Liver (tissue), 9 donors: Measurements from ENCODE around the gene TNF. TPM values are rescaled to one million over a fixed set of nuclear protein-coding genes. Genes with fewer than 3 reads are reported as not detected.

Source experiments
- DNase-seq: peaks from one replicate; pipeline ENCODE4 v3.0.0-alpha.2; 2017; ENCODE audit warnings: low spot score
- H3K27ac ChIP-seq, 2 donors: one replicate each; pipeline ENCODE4 v1.7.0; 2013; ENCODE audit warnings: inconsistent platforms in 2 of 2, low read length in 2 of 2, control low read depth in 1 of 2, low read depth in 1 of 2, mild to moderate bottlenecking in 1 of 2
- H3K27me3 ChIP-seq, 4 donors: one replicate each; pipeline versions ENCODE4 v1.6.1 to v1.7.0; 2013; ENCODE audit warnings: low read length in 3 of 4, inconsistent platforms in 1 of 4, mild to moderate bottlenecking in 1 of 4, moderate library complexity in 1 of 4; ENCODE audit not compliant: control insufficient read depth in 4 of 4, insufficient read depth in 4 of 4
- H3K36me3 ChIP-seq, 4 donors: one replicate each; pipeline versions ENCODE4 v1.6.1 to v1.7.0; 2013; ENCODE audit warnings: low read length in 3 of 4, mild to moderate bottlenecking in 3 of 4, low read depth in 1 of 4, moderate library complexity in 1 of 4; ENCODE audit not compliant: control insufficient read depth in 4 of 4, insufficient read depth in 3 of 4
- H3K4me1 ChIP-seq, 4 donors: one replicate each; pipeline versions ENCODE4 v1.6.1 to v1.7.0; 2013; ENCODE audit warnings: low read length in 3 of 4, mild to moderate bottlenecking in 3 of 4, moderate library complexity in 1 of 4; ENCODE audit not compliant: control insufficient read depth in 4 of 4, insufficient read depth in 4 of 4
- H3K4me3 ChIP-seq, 3 donors: one replicate each; pipeline versions ENCODE4 v1.6.1 to v1.7.0; 2013; ENCODE audit warnings: low read length in 3 of 3, control low read depth in 1 of 3, low read depth in 1 of 3, mild to moderate bottlenecking in 1 of 3
- H3K9ac ChIP-seq, 2 donors: one replicate each; pipeline ENCODE4 v1.7.0; 2013; ENCODE audit warnings: low read length in 2 of 2, mild to moderate bottlenecking in 2 of 2, moderate library complexity in 2 of 2, control low read depth in 1 of 2, low read depth in 1 of 2
- H3K9me3 ChIP-seq, 4 donors: one replicate each; pipeline versions ENCODE4 v1.6.1 to v1.7.0; 2013; ENCODE audit warnings: low read length in 3 of 4; ENCODE audit not compliant: control insufficient read depth in 4 of 4
- ATF3 ChIP-seq: IDR thresholded peaks from 2 replicates; pipeline ENCODE4 v1.6.1; 2016; ENCODE audit warnings: antibody characterized with exemption
- CTCF ChIP-seq: fragments of 150-350 bp; IDR thresholded peaks from 2 replicates; pipeline ENCODE4 v1.5.1; 2017; ENCODE audit warnings: improper control_type of control experiment, low read depth, low read length; ENCODE audit not compliant: missing input control
- EGR1 ChIP-seq, 2 donors: IDR thresholded peaks; 2 replicates each; pipeline ENCODE4 v1.6.1; 2016 to 2018; ENCODE audit warnings: antibody characterized with exemption in 2 of 2, low read depth in 2 of 2
- FOXA1 ChIP-seq: IDR thresholded peaks from 2 replicates; pipeline ENCODE4 v1.6.1; 2016; ENCODE audit warnings: antibody characterized with exemption
- FOXA2 ChIP-seq: IDR thresholded peaks from 2 replicates; pipeline ENCODE4 v1.6.1; 2016; ENCODE audit warnings: antibody characterized with exemption
- GABPA ChIP-seq, 2 donors: IDR thresholded peaks in 1 of 2; conservative IDR thresholded peaks in 1 of 2; 2 replicates each; pipeline ENCODE4 v1.6.1; 2016; ENCODE audit warnings: antibody characterized with exemption in 2 of 2, mild to moderate bottlenecking in 1 of 2, moderate library complexity in 1 of 2
- HNF4A ChIP-seq, 2 donors: conservative IDR thresholded peaks; 2 replicates each; pipeline ENCODE4 v1.6.1; 2016; ENCODE audit warnings: antibody characterized with exemption in 2 of 2, mild to moderate bottlenecking in 2 of 2
- HNF4G ChIP-seq: IDR thresholded peaks from 2 replicates; pipeline ENCODE4 v1.6.1; 2016; ENCODE audit warnings: antibody characterized with exemption
- JUND ChIP-seq, 2 donors: IDR thresholded peaks; 2 replicates each; pipeline ENCODE4 v1.6.1; 2016; ENCODE audit warnings: antibody characterized with exemption in 2 of 2
- MAX ChIP-seq: IDR thresholded peaks from 2 replicates; pipeline ENCODE4 v1.6.1; 2016; ENCODE audit warnings: antibody characterized with exemption
- NR2F2 ChIP-seq: IDR thresholded peaks from 2 replicates; pipeline ENCODE4 v1.6.1; 2016; ENCODE audit warnings: antibody characterized with exemption
- RAD21 ChIP-seq, 2 donors: IDR thresholded peaks; 2 replicates each; pipeline ENCODE4 v1.6.1; 2016; ENCODE audit warnings: antibody characterized with exemption in 2 of 2, mild to moderate bottlenecking in 2 of 2
- REST ChIP-seq: IDR thresholded peaks from 2 replicates; pipeline ENCODE4 v1.6.1; 2016; ENCODE audit warnings: antibody characterized with exemption, mild to moderate bottlenecking
- RXRA ChIP-seq, 2 donors: IDR thresholded peaks; 2 replicates each; pipeline ENCODE4 v1.6.1; 2017 to 2018; ENCODE audit warnings: antibody characterized with exemption in 2 of 2, mild to moderate bottlenecking in 1 of 2
- SP1 ChIP-seq: IDR thresholded peaks from 2 replicates; pipeline ENCODE4 v1.6.1; 2018; ENCODE audit warnings: antibody characterized with exemption, mild to moderate bottlenecking
- TAF1 ChIP-seq: conservative IDR thresholded peaks from 2 replicates; pipeline ENCODE4 v1.6.1; 2016; ENCODE audit warnings: antibody characterized with exemption, mild to moderate bottlenecking
- YY1 ChIP-seq: IDR thresholded peaks from 2 replicates; pipeline ENCODE4 v1.6.1; 2016; ENCODE audit warnings: antibody characterized with exemption, mild to moderate bottlenecking
- ZBTB33 ChIP-seq: IDR thresholded peaks from 2 replicates; pipeline ENCODE4 v1.6.1; 2016; ENCODE audit warnings: antibody characterized with exemption
- whole genome bisulfite sequencing: extraction: QIAGEN DNeasy Blood & Tissue Kit; methylation state at CpG from one replicate; pipeline ENCODE4 v1.1.7; 2013; 5-methylcytosine and 5-hydroxymethylcytosine counted together
- polyA plus RNA-seq, 2 donors: library from polyadenylated mRNA; stranded (reverse) in 1 of 2; unstranded in 1 of 2; fragments of 200-250 nt in 1 of 2; fragments of >200 nt in 1 of 2; fragmentation: Nextera tagmentation in 1 of 2; extraction: Ambion mirVana in 1 of 2; gene quantifications; one replicate each; pipeline versions ENCODE4 v1.2.1 to v1.2.3, GENCODE V29; 2013 to 2015
- total RNA-seq, 2 donors: library from RNA; depleted of rRNA; stranded (reverse); fragments of >200 nt; gene quantifications; one replicate each; pipeline ENCODE4 v1.2.3, GENCODE V29; 2014
- donor health status: healthy.
- donor health status: healthy.
- donor health status: healthy.
- donor health status: healthy.
- donor health status: healthy.

The TNF gene
- total and polyA plus RNA-seq, 4 donors, result 0.06 to 0.42 (median 0.19) TPM; not detected in 1

- TF ChIP-seq ZBTB33, result no peak
- TF ChIP-seq RAD21 (IDR thresholded peaks at IDR 0.05), result no peak
- no peak for TF ChIP-seq HNF4A (conservative IDR thresholded peaks at IDR 0.05)
- no peak for TF ChIP-seq NR2F2
- no peak for TF ChIP-seq JUND (IDR thresholded peaks at IDR 0.05)
- no peak for TF ChIP-seq SP1
- no peak for TF ChIP-seq CTCF
- no peak for TF ChIP-seq FOXA2
Measured at GRCh38 chr6:31580438-31580740, 5.0 kb downstream of the TNF start (continued).

- H3K27ac ChIP-seq, result peak overlapping the region; percentile 63 to 73
- peaks cover 0 to 16% (median 6%) of the 10 kb centered on the region in 4 donors for H3K4me1 ChIP-seq
- H3K9ac ChIP-seq, result peak overlapping the region; percentile 64 to 83
- TF ChIP-seq HNF4A (conservative IDR thresholded peaks at IDR 0.05), result peak in 1 of 2 donors; percentile 2
- TF ChIP-seq FOXA1, result no peak
- no peak for TF ChIP-seq TAF1
- TF ChIP-seq HNF4G, result no peak
- no peak for TF ChIP-seq JUND (IDR thresholded peaks at IDR 0.05)
- TF ChIP-seq RXRA (IDR thresholded peaks at IDR 0.05), result no peak
- no peak for TF ChIP-seq FOXA2
- TF ChIP-seq ATF3, result no peak
- no peak for TF ChIP-seq EGR1 (IDR thresholded peaks at IDR 0.05; ENCODE audit: low read depth in 2 of 2)
- TF ChIP-seq SP1, result peak; percentile 22
- TF ChIP-seq GABPA (IDR thresholded peaks at IDR 0.05 in 1 of 2, conservative IDR thresholded peaks at IDR 0.05 in 1 of 2), result no peak
- TF ChIP-seq ZBTB33, result no peak
- TF ChIP-seq YY1, result peak; percentile 33
- TF ChIP-seq NR2F2, result no peak
- peak; percentile 76 to 82 for TF ChIP-seq RAD21 (IDR thresholded peaks at IDR 0.05)
- no peak for TF ChIP-seq REST
- no peak for TF ChIP-seq MAX
- TF ChIP-seq CTCF, result peak; percentile 91
- H3K9me3 ChIP-seq, result no peaks in the 10 kb centered on the region
- H3K4me3 ChIP-seq, result peak overlapping the region; percentile 74 to 80 (median 78)
- DNase-seq, result peak; percentile 90
- no peaks in the 10 kb centered on the region for H3K27me3 ChIP-seq
- H3K36me3 ChIP-seq, result no peaks in the 10 kb centered on the region
- under 1% methylated on average over 62 of the region's 62 CpGs for WGBS
Measured at GRCh38 chr6:31580807-31581433, 5.6 kb downstream of the TNF start.
